Transverse colon (tissue), 4 donors: ENCODE measurements around the gene PPP3CA.

Experiments used
- EP300 ChIP-seq: sonication (generic); formaldehyde crosslinking; IDR thresholded peaks from one replicate; pipeline ENCODE4 v1.6.1; 2017; ENCODE audit warnings: antibody characterized with exemption, low read depth
- POLR2A ChIP-seq: fragments of 450-650 bp; IDR thresholded peaks from one replicate; pipeline ENCODE4 v1.6.1; 2016; ENCODE audit warnings: antibody characterized with exemption, mild to moderate bottlenecking, moderate library complexity
- POLR2AphosphoS5 ChIP-seq, 3 donors: sonication (generic); formaldehyde crosslinking; IDR thresholded peaks; one replicate each; pipeline ENCODE4 v1.6.1; 2016; ENCODE audit warnings: antibody characterized with exemption in 3 of 3
- TF ChIP-seq, protein P1 (sequence below), 5 experiments: fragments of 200-600 bp in 3 of 5; fragments of 450-650 bp in 2 of 5; sonication (generic) in 3 of 5; IDR thresholded peaks; 1 replicate in 2 of 5; 2 replicates in 3 of 5; pipeline ENCODE4 v1.5.1; 2016 to 2017; ENCODE audit warnings: antibody characterized with exemption in 5 of 5, inconsistent platforms in 3 of 5, mild to moderate bottlenecking in 2 of 5, moderate library complexity in 1 of 5

DNA sequence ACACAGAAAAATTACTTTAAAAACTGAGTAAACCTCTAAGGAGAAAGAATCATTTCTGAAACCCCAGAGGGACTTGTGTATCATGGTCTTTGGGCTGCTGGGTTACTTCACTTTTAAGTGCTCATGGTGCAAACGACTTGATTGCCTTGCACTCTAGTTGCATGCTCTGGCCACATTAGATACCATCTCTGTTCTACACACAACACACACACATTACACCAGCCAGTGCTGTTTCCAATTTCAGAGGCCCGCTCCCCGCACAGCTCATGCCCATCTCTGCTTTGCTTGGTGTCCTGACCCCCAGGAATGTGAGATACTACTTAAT lies 2.1 kb downstream of the PPP3CA start:
- TF ChIP-seq, protein P1, sequence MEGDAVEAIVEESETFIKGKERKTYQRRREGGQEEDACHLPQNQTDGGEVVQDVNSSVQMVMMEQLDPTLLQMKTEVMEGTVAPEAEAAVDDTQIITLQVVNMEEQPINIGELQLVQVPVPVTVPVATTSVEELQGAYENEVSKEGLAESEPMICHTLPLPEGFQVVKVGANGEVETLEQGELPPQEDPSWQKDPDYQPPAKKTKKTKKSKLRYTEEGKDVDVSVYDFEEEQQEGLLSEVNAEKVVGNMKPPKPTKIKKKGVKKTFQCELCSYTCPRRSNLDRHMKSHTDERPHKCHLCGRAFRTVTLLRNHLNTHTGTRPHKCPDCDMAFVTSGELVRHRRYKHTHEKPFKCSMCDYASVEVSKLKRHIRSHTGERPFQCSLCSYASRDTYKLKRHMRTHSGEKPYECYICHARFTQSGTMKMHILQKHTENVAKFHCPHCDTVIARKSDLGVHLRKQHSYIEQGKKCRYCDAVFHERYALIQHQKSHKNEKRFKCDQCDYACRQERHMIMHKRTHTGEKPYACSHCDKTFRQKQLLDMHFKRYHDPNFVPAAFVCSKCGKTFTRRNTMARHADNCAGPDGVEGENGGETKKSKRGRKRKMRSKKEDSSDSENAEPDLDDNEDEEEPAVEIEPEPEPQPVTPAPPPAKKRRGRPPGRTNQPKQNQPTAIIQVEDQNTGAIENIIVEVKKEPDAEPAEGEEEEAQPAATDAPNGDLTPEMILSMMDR (IDR thresholded peaks at IDR 0.05) = no peak
- no peak for TF ChIP-seq POLR2A
- no peak for TF ChIP-seq EP300
- no peak for TF ChIP-seq POLR2AphosphoS5 (IDR thresholded peaks at IDR 0.05)
